Coronary artery (tissue), 2 donors: ENCODE results near the gene ZNF414.

ENCODE experiments used
- DNase-seq: peaks from one replicate; pipeline ENCODE4 v3.0.0-alpha.2; 2017; ENCODE audit warnings: low spot score
- H3K27ac ChIP-seq, 2 donors: fragments of 200-600 bp; sonication (generic); one replicate each; pipeline ENCODE4 v1.5.1; 2016 to 2019
- H3K4me3 ChIP-seq: fragments of 200-600 bp; sonication (generic); 2 replicates; pipeline ENCODE4 v1.5.1; 2016; ENCODE audit warnings: mild to moderate bottlenecking, moderate library complexity
- CTCF ChIP-seq: fragments of 200-600 bp; sonication (generic); IDR thresholded peaks from one replicate; pipeline ENCODE4 v1.5.1; 2019; ENCODE audit warnings: antibody characterized with exemption

The ZNF414 gene

GRCh38 chr19:8476524-8476923, 37.4 kb downstream of the ZNF414 start:
- no peak overlapping the region for H3K27ac ChIP-seq
- no peak for TF ChIP-seq CTCF
- DNase-seq: no peak
- no peak overlapping the region for H3K4me3 ChIP-seq

DNA sequence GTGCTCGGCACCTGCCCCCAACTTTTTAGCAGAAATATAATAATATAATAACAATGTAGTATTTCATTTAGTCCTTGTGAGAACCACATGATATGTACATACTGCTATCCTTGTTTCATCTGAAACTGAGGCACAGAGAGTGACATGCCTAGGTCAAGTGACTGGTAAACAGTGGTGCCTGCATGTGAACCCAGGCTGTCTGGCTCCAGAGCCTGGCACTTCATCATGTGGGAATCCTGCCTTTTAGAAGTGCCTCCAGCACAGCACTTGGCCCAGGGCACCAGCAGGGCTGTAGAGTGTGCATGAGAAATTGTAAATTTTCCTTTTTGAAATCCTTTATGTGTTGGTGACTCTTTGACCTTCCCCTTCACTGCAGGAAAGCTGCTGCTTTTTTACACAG, 39.0 kb downstream of the ZNF414 start:
- TF ChIP-seq CTCF: no peak
- H3K4me3 ChIP-seq: no peak overlapping the region
- no peak for DNase-seq

DNA sequence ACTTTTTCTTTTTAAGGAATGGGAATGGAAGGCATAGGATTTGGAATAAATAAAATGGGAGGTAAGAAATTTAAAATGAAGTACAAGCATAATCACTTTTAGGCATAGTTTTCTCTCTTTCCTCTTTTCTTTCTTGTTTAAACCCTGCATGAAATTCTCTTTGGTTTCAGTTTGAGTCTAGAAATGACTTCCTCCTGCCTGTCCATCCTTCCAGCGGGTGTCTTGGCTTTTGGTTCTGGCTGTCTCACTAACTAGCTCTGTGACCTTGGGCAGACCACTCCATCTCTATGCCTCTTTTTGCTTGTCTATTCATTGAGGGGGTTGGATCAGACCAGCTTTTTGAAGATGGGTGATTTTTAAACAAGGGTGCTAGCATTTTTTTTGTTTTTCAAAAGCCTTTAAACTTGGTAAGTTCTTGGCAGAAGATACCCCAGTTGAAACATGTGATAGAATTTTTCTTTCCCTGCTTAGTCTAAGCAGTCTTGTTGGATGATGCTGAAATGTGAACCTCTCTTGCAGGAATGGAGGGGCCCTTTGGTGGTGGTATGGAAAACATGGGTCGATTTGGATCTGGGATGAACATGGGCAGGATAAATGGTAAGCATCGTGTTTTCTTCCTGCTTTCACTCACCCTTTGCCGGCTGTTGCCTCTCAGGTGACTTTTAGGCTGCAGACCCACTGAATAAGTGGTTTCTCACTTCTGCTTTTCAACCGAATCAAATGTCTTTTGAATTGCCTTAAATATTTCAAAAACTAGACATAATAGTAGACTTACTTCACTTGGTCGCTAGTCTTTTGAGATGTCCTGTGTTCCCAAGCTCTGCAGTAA, 40.1 kb downstream of the ZNF414 start:
- no peak for TF ChIP-seq CTCF
- Histone ChIP-seq H3K4me3 (no peak overlapping the region), H3K27ac (no peak overlapping the region)
- no peak for DNase-seq

More for the DNA sequence above, 39.0 kb downstream of the ZNF414 start:
- H3K27ac ChIP-seq: no peak overlapping the region

DNA sequence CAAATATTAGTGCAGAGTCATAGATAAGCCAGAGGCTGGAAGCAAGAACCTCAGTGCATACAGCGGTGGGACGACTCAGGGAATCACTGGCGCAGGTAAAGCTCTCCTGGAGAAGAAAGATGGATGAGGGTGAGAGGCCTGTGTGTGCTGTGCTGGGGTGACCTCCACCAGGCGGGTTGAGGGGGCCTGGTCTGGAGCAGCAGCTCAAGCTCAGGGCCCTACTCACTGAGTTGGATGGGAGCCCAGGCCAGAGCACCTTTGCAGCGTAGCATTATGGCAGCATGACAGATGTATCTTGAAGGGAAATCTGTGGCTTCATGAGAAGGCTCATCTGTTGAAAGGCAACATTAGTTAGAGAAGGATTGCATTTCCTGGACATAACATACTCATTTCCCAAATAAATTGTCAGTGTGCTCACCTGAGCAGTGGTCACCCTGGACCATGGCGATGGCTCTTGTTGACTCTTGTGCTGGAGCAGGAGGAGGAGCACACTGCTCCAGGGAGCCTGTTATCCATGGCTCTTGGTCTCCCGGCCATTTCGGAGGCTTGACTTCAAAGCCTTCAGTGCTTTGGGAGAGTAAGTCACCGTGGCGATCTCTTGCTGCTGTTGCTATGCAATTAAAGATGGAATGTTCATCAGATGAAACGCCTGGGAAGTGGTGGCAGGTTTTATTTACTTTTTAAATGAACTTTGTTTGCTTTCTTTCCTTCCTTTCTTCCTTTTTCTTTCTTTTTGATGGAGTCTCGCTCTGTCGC, 44.2 kb downstream of the ZNF414 start:
- Histone ChIP-seq H3K27ac (no peak overlapping the region), H3K4me3 (no peak overlapping the region)
- TF ChIP-seq CTCF: no peak
- no peak for DNase-seq

GRCh38 chr19:8468761-8469373, 45.1 kb downstream of the ZNF414 start:
- no peak overlapping the region for H3K27ac ChIP-seq
- no peak for TF ChIP-seq CTCF
- DNase-seq: no peak
- no peak overlapping the region for H3K4me3 ChIP-seq

DNA sequence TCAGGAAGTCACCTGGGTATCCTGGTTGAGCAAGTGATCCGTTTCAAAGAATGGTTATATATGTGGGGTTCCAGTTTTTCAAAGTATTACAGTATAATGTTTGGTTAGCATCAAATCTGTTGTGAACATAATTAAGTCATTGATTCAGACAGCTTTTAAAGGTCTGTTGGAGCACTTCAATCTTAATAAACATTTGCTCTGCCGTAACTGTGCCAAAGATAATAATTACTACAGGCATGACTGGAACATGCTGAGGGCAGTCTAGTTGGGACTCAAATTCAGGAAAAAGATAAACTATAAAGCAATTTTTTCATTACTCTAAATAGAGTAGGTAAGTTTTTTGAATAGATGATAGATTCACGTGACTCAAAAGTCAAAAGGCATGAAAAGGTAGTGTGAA, 45.8 kb downstream of the ZNF414 start:
- TF ChIP-seq CTCF: no peak
- no peak overlapping the region for H3K4me3 ChIP-seq
- no peak for DNase-seq
- H3K27ac ChIP-seq: no peak overlapping the region
